T-helper 1 cell treated with Interleukin-12 subunit alpha and Interleukin-12 subunit beta and Interleukin-4 antibody, amounts not matched to agents 30 ng/mL and 1 ng/mL, for 36 hours (primary cell): ENCODE measurements around the gene DNAH8. TPM values are rescaled to one million over a fixed set of nuclear protein-coding genes. Genes with fewer than 3 reads are reported as not detected.

Experiments used
- intact Hi-C: fragments of 100-400 bp; cut with micrococcal nuclease; formaldehyde crosslinking; loops from one replicate; pipeline ENCODE4 v1.15.1; 2024
- total RNA-seq: library from RNA; stranded (reverse); gene quantifications from 2 replicates; pipeline ENCODE4 v1.2.3, GENCODE V29; 2022

The DNAH8 gene
- total RNA-seq, 1 donor from 2014 or later = 0.12 TPM

DNA sequence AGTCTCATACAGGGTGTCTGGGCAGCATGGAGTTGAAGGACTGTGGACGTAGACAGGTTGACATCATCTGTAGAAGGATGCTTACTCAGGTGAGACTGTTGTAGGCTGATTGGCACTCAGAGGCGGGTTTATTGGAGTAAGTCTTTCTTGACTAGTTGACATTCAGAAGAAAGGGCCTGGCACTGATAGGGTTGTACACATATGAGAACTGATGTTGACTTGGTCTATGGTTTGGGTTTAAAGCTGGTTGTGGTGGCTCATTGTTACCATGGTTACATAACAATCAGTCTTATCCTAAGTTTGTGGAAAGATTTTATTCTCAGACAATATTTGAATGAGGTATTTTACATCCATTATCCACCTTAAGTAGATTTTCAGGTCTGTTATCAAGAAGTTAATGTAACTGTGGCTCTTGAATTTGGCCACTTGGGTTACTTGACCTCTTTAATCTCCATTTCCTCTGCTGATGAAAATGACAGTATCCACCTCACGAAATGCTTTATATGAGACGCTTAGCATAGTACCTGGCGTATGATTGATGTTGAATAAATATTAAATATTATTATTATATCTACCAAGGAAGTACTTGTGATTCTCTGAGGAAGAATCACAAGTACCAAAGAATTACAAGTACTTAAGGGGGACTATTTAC, 109.3 kb downstream of the DNAH8 start:
- intact Hi-C loops = no loop called here

DNA sequence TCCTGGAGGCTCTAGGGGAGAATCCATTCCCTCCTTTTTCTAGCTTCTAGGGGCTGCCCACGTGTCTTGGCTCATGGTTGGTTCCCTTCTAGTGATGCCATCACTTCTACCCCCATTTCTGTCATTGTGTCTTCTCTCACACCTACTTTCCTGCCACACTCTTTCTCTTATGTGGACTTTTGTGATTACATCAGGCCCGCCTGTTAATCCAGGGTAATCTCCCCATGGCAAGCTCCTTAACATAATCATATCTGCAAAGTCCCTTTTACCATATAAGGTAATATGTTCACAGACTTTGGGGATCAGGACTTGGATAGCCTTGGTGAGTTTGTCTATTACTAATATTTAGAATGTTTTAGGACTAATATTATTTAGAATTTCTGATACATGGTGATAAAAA, 111.9 kb downstream of the DNAH8 start:
- intact Hi-C loops = no loop called here

DNA sequence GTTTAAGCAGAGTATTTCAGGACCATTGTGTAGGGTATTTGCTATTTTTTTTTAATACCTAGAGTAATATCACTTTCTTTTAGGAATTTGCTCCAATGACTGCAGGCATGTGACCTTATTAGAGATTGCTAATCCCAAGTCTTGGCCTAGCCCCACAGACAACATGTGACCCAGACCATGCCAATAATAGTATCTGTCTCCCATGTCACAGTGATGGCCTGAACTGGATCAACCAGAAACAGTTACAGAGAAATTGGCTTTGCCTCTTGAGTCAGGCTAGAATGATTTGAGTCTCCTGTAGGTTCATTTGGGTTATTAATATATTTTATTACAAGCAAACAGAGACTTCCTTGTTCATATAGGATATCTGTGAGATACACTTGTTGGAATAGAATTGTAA, 116.8 kb downstream of the DNAH8 start:
- intact Hi-C loops = no loop called here

DNA sequence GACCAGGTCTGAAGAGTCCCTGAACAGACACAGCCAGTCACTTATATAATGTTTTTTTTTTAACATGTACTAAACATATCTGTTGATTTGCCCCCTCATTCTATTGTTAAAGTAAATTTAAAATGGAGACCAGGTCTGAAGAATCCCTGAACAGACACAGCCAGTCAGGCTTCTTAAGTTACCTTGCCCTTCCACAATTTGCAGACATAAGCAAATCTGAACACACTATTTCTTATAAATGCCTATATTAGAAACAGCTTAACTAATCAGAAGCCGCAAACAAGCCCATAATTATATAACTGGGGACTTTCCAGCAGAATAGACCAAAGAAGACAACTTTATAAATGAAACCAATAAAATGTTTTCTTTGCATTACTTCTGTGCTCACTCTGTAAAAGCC, 118.2 kb downstream of the DNAH8 start:
- intact Hi-C loops = no loop called here

DNA sequence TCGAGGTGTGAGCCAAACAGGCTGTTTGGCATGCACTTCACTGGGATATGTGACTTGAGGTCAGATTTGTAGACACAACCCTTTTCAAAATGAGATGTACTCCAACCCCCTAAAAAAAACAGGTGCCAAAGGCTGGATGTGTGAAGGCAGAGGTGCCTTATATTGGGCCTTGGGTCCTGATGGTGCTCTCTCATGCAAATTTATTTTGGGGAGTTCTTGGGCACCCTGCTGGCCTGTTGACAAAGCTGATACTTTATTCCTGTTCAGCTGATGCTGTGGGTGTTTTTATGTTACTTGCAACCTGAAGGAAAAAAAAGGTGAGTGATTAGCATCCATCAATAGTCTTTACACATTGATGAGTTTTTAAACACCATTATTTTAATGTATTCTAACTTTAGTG, 121.5 kb downstream of the DNAH8 start:
- intact Hi-C loops = no loop called here

DNA sequence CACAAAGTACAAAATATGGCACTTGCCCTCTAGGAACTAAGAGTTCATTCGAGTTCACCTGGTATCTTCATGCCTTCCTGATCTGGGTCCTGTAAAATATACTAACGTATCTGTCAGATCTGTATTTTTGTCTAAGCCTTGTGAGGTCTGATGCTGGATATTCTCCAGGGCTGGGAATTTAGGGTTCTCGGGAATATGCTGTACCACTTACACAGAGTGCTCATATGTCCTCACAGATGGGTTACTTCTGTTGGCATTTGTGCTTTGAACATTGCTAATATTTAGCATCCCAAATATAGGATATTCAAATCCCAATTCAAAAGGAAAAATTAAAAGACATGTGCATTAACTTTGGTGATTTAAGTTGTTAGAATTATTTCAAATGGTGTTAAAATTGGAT, 122.0 kb downstream of the DNAH8 start:
- intact Hi-C loops = no loop called here

DNA sequence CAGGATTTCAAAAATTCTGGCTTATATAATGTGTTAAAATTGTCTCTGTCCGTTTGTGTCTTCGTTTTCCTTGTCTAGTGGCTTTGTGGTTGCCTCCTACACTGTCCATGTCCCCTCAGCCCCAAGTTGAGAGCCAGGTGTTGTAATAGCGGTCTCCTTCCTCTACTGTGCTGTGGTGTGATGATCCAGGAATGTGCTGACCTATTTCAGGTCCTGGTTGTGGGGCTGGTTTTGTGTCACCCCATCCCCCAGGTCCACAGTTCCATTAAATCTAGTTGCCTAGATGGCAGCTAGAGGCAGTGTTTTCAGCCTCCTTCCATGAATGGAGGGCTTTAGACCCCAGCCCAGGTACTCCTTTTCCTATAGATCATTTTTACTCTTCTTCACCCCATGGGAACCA, 128.7 kb downstream of the DNAH8 start:
- intact Hi-C loops = no loop called here

DNA sequence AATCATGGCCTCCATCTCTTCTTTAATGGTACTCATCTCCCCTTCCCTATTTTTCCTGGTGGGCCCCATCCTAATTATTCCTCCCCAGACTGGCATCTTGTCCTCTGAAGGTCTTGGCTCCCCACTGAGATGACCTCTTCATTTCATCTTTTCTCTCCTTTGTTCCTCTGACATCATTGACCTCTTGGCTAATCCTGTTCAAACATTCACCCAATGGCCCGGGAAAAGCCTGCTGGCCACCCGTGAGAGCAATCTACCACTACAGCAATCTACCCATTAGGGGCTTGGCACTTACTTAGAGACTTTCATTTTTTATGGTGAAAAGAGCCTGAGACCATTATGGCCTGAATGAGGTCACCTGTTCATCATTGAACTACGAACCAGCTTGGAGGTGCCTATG, 130.8 kb downstream of the DNAH8 start:
- intact Hi-C loops = no loop called here

DNA sequence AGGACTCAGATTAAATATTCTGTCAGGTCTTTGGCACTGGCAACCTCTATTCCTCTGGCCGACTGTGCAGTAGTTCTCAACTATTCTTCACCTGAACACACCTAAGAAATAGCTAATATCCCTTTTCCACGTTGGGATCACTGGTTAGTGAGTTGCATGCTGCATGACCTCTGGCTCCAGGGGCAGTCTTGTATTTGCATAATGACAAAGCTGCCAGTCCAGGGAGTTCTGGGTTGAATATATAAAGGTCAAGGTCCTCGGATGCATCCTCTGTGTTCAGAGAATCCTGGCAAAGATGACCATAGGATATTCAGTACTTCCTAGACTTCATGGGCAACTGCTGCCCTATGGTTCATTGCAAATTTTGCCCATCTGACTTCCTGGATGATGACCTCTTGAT, 131.2 kb downstream of the DNAH8 start:
- intact Hi-C loops = no loop called here

DNA sequence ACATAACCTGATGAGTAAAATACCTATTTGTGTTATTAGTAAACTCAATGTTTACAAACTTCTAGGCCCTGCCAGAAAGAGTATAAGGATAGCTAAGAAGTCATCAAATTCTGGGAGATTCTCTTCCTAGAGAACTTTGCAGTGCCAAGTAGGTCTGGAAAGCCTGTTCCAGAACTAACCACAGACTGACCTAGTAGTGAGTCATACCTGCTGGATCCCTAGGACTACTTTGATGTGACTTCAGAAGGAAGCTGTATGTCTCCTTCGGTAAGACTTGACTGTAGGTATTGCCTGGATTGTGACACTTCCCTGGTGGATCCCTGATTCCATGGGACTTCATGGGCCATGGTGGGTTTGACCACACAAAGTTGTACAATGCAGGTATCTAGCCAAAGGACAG, 131.7 kb downstream of the DNAH8 start:
- intact Hi-C loops = no loop called here

DNA sequence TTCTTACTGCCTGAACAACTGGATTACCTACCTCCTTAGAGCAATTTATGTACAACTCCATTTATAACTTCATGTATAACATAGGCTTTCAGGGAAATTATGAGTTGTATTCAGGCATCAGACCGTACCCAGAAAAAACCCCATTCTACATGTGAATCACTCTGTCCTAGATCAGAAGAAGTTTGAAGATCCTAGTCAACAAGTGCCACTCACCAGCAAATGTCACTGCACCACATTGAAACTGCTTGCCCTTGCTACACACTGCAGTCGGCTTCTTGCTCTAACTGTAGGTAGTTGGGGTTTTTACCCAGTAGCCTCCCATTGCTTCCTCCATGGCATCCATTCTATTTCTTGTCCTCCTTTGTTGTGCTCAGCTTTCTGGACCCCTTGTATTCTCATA, 132.4 kb downstream of the DNAH8 start:
- intact Hi-C loops = no loop called here

DNA sequence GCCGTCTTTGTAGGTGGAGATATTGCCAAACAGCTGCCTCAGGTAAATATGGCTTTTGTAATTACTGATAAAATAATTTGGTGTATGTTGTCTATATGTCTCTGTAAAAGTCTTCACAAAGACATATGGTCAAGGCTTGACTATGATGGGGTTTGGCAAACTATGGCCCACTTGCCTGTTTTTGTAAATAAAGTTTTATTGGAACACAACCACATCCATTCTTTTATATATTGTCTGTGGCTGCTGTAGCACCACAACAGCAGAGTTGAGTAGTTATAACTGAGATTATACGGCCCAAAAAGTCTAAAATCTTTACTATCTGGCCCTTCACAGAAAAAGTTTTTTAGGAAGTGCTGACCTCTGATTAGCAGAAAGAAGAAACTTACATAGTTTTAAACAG, 133.6 kb downstream of the DNAH8 start:
- intact Hi-C loops = no loop called here

DNA sequence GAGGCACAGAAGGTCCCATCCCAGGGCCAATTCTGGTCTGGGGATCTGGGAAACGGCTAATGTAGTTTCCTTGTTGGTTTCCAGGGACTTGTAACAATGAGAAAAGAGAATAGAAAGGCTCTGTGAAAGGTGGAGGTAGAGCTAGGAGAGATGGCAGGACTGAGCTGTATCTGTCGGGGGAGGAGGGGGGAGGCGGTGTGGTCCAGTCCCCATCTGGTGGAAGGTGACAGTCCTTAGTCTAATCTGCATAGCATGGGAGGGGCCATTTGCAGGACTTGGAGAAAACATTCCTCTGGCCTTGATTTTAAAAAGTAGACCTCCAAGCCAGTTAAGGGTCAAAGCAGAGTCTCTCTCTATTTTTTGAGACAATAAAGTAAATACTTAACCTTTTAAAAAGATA, 137.1 kb downstream of the DNAH8 start:
- intact Hi-C loops = no loop called here

DNA sequence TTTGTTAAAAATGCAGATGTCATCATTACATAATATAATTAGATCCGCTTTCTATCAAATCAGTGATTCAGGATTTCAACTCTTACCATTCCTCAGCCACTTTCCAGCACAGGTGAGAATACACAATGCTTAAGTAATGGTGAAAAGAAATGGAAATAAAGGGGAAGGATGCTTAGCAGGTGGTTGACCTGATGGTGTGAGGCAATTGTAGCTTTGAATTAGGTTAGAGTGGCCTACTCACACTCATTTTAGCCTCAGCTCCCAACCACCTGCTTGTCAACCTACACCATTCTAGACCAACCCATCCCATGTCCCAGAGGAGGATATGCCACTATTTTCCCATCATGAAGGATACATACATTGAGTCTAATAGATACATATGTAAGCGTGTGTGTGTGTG, 138.1 kb downstream of the DNAH8 start:
- intact Hi-C loops = no loop called here

DNA sequence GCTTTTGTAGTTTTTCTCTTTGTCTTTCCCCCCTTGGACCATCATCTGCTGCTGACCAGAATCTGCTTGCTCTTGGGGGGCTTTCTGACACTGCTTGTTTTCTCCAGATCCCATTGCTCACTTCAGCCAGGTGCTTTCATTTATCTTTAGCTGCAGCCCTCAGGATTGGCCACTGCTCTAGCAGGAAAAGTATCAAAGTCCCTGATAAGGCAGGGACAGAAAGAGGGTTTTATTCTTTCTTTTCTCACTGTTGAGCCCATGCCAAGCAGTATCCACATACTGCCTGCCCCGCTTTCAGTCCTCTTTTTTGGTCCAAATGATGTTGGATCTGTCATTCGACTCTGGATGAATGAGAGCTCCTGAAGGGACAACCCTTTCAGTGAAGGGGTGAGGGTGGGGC, 141.4 kb downstream of the DNAH8 start:
- intact Hi-C loops = no loop called here

DNA sequence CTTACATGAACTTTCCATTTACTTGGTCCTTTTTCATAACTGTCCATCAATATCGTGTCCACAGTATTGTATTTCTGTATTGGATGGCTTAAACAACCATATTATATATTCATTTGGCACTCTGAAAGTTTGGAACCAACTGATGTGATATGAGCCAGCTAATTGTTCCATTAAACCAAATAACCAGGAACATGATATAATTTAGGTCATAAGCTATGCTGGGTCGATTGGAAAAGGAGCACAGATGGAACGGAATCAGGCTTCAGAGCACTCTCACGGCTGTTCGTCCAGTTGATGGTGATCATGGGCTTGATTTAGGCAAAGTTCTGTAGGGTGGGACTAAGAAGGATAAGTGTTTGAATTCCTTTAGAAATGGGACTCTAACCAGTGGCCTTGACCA, 142.7 kb downstream of the DNAH8 start:
- intact Hi-C loops = no loop called here

DNA sequence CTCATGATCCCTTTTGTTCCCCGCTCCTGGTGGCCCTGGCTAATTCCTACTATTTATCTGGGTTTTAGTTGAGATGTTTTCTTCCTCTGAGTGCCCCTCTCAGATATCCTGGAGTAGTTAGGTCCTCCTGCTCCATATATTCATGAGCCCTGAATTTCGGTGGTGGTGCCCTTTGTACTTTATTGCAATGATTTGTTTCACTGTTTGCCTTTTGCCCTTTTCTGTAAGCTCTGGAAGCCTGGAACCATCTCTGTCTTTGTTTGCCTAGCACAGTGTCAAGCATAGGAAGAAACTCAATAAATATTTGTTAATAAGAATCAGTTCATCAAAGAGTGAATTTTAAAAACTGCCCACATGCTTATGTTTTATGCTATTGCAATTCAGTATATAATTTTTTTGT, 144.9 kb downstream of the DNAH8 start:
- intact Hi-C loops = no loop called here

DNA sequence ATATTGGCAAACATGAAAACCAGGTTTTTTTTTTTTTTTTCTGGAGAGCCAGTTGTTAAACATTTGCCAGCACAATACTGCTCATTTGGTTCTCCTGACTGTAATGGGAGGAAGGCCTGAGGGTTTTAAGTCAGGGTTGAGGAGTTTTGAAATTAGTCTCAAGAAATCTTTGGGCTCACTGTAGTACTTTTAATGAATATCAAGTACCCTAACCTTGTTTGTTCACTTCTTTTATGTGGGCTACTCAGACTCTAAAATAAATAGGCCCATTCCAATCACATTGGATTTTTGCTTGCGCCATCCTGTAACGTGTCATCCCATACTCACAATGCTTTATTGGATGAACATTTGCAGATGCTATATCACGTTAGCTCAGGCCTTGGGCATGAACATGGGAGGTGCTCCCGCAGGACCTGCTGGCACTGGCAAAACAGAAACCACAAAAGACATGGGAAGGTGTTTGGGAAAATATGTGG, 146.9 kb downstream of the DNAH8 start:
- intact Hi-C loops = no loop called here

DNA sequence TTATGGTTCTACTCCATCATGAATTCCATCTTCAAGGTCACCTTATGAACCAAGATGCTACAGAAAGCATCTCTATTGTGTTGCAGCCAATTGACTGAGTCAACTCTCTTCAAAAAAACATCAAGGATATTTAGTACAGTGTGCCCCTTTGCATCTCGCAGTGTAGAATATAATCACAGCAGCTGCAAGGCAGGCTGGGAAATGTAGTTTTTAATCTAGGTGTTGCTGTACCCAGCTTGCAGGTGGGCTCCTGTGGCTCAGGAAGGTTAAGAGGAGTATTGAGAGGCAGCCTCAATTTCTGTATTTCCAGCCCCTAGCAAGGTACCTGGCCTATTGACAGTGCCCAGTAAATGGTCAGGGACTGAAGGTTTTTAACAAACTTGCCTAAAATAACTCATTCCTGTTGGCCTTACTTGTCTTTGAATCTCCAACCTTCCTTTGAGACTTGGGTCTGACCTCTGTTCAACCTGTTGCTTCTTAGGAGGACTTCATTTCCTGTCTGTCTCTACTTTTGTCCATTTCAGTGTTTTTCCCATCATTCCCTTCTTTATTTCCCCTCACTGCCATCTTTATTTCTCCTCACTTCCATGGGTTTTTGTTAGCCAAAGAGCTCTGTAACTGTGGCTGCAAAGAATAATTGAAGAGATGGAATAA, 150.5 kb downstream of the DNAH8 start:
- intact Hi-C loops = no loop called here

DNA sequence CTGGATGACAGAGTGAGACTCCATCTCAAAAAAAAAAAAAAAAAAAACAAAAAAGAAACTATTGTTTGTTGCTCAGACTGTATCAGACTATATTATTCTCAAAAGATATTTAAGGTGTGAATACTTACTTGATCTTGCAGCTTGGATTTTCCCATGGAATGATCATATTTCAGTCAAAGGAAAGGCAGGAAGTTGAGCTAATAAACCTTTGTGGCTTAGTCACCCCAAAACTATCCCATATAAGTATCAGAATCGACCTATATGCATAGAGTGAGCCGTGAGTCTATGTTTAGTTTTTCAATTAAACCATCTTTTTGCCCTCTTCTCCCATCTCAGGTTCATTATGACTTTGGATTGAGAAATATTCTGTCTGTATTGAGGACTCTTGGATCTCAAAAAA, 152.6 kb downstream of the DNAH8 start:
- intact Hi-C loops = no loop called here

DNA sequence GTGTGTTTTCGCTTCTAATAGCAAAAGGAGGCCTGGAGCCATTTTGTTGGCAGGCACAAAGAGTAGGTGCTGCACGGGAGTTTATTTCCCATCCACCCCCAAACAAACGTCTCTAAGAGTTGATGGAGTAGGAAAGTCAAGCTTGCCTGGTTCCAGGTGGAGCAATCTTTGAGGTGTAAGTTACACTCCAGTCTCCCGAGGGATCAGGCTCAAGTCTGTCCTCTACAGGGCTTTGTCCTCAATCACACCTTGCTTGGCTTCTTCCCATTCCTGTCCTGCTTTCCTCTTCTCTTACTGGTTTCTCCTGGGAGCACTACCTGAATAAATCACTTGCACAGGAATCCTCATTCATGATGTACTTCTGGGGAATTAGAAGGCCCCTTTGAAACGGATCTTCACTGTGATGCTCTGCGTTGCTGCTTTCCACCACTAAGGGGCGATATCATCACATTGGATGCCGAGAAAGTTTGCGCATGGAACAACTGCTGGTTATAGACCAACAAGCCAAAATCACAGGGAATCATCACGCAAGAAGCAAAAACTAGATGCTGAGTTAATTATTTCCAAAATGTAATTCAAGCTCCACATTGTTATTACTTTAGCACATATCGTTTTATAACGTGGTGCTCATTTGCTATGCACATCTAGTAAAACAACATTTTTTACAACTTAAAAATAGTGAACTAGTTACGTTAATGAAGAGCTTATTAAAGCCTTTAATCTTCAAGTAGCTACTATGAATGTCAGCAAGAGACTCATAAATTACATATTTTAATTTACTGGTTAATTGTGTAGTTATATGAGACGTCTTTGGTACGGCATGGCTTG, 156.8 kb downstream of the DNAH8 start:
- intact Hi-C loops = loop anchor here (1.0 to 5.0 kb wide), 8 partner anchors 61 to 438 kb away; partner anchors contain the start of gene KCNK5

DNA sequence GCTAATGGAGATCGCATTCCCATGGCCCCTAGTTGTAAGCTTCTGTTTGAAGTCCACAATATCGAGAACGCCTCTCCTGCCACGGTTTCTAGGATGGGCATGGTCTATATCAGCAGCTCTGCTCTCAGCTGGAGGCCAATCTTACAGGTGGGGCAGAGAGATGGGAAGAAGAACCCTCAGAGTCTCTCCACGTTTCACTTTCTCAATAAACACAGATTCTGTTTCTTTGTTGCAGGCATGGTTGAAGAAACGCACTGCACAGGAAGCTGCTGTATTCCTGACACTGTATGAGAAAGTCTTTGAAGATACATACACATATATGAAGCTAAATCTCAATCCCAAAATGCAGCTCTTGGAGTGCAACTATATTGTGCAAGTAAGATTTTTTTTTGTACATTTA, 157.9 kb downstream of the DNAH8 start:
- intact Hi-C loops = loop anchor here (2.0 to 5.0 kb wide), 4 partner anchors 99 to 356 kb away; partner anchors contain the start of gene KCNK5
